ENCODE measurements around the gene ANKRD10. TPM values are rescaled to one million over a fixed set of nuclear protein-coding genes. Genes with fewer than 3 reads are reported as not detected.

Gene ANKRD10
- total RNA-seq, 1 donor: 60.5 TPM

DNA sequence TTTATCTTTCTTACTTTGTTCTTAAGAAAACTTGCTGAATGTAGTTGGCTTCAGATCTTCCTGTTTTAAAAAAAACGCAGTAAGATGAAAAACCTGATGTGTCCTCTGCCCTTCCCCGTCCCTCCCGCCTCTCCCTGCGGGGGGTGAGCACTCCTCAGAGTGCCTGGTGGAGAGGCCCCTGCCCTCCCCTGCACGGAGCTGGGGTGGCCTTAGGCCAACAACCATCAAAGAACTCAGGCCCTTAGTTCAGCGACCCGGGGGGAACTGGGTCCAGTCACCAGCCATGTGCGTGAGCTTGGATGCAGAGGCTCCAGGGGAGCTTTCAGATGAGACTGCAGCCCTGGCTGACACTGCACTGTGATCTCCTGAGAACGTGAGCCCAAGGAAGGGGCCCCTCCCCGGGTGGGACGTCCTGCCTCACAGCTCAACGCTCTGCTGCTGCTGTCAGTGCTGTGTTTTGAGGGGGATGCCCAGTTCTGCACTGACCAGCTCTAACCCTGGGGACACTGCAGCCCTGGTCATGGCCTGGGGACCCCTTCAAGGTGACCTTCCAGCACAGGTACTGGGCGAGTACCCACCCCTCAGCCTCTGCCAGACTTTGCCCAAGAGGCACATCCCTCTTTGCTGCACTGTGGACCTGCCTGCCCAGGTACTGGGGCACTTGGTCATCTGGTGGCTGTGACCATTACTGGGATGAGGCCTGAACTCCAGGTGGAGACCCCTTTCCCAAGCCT is 42.7 kb downstream of the ANKRD10 start:
- H3K4me3 ChIP-seq (ENCODE audit: low read depth, low read length): no peak overlapping the region
- TF ChIP-seq, protein P1, sequence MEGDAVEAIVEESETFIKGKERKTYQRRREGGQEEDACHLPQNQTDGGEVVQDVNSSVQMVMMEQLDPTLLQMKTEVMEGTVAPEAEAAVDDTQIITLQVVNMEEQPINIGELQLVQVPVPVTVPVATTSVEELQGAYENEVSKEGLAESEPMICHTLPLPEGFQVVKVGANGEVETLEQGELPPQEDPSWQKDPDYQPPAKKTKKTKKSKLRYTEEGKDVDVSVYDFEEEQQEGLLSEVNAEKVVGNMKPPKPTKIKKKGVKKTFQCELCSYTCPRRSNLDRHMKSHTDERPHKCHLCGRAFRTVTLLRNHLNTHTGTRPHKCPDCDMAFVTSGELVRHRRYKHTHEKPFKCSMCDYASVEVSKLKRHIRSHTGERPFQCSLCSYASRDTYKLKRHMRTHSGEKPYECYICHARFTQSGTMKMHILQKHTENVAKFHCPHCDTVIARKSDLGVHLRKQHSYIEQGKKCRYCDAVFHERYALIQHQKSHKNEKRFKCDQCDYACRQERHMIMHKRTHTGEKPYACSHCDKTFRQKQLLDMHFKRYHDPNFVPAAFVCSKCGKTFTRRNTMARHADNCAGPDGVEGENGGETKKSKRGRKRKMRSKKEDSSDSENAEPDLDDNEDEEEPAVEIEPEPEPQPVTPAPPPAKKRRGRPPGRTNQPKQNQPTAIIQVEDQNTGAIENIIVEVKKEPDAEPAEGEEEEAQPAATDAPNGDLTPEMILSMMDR (IDR thresholded peaks at IDR 0.05; ENCODE audit: insufficient read depth, low read depth, low read length): no peak
- DNase-seq (ENCODE audit: low read depth): no peak

- TF ChIP-seq, protein P1 (IDR thresholded peaks at IDR 0.05; ENCODE audit: insufficient read depth, low read depth, low read length): peak; percentile 19
- H3K4me3 ChIP-seq (ENCODE audit: low read depth, low read length): peak overlapping the region; percentile 54
- peak; percentile 100 for DNase-seq (ENCODE audit: low read depth)
Measured at GRCh38 chr13:110869805-110870706, 44.8 kb downstream of the ANKRD10 start.

DNA sequence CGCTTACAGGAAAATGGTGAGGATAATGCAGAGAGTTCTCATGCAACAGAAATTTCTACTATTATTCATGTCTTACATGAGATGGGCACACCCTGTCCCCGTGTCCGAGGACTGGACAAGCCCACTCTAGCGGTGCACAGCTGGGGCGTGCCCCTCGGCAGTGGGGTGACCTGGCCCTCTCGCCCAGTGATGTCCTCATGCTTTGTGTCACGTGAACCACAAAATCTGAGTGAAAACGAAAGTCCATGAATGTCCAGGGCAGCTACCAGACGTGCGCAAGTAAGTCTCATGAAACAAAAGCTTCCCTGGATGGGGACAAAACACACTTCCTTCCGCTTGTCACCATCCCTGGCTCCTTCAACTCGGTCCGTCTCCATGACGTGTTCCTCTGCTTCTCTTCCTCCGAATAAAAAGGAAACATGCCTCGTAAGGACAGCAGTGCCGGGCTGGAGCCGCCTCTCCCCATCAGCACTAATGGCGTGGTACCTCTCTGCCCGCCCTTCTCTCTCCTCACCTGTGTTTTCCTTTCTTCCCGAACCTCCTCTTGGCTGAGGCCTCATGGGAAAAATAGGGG is 45.6 kb downstream of the ANKRD10 start:
- TF ChIP-seq, protein P1 (IDR thresholded peaks at IDR 0.05; ENCODE audit: insufficient read depth, low read depth, low read length): no peak
- H3K4me3 ChIP-seq (ENCODE audit: low read depth, low read length): peak overlapping the region; percentile 54
- peak; percentile 79 for DNase-seq (ENCODE audit: low read depth)

GRCh38 chr13:110868720-110869119 is 46.1 kb downstream of the ANKRD10 start:
- H3K4me3 ChIP-seq (ENCODE audit: low read depth, low read length): peak overlapping the region; percentile 54
- no peak for DNase-seq (ENCODE audit: low read depth)
- TF ChIP-seq, protein P1 (IDR thresholded peaks at IDR 0.05; ENCODE audit: insufficient read depth, low read depth, low read length): no peak

DNA sequence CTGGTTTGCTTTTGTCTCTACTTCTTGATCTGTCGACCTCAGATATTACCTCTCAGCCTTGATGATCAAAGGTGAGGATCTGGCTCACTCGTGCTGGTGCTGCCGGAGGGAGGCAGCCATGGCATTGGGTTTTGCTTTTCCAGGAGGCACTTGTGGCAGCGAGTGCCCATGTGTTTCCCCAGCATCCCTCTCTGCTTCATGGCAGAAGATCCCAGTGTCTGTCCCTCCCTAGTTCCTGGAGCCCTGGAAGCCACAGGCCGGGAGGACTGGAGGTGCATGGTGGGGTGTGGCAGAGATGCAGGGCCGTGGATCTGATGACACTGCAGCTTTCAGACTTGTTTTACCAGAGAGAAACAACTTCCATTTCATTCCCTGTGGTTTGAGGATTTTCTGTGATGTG is 47.5 kb downstream of the ANKRD10 start:
- DNase-seq (ENCODE audit: low read depth): no peak

GRCh38 chr13:110866491-110867170 is 48.2 kb downstream of the ANKRD10 start:
- DNase-seq (ENCODE audit: low read depth): no peak
- no peak overlapping the region for H3K4me3 ChIP-seq (ENCODE audit: low read depth, low read length)
- TF ChIP-seq, protein P1 (IDR thresholded peaks at IDR 0.05; ENCODE audit: insufficient read depth, low read depth, low read length): no peak

More for the DNA sequence above, 47.5 kb downstream of the ANKRD10 start:
- TF ChIP-seq, protein P1 (IDR thresholded peaks at IDR 0.05; ENCODE audit: insufficient read depth, low read depth, low read length): no peak
- H3K4me3 ChIP-seq (ENCODE audit: low read depth, low read length): no peak overlapping the region

All from fibroblast of villous mesenchyme (primary cell).